Measurements from ENCODE around the gene C13orf46. TPM values are rescaled to one million over a fixed set of nuclear protein-coding genes. Genes with fewer than 3 reads are reported as not detected.

Gene C13orf46
- total and polyA plus RNA-seq, 2 donors (not counting 1 experiment from before 2014, with no cell fraction given) = 1.4 to 4.8 TPM

GRCh38 chr13:113969311-113969972 lies 4.4 kb downstream of the C13orf46 start:
- 93% methylated on average over 14 of the region's 25 CpGs for WGBS (ENCODE audit: insufficient coverage)
- H3K27ac ChIP-seq (ENCODE audit: low read length in 2 of 2) = no peak overlapping the region
- H3K79me2 ChIP-seq (ENCODE audit: control insufficient read depth, insufficient read depth, low read length) = no peaks in the 10 kb centered on the region
- H3K36me3 ChIP-seq (replicated peaks in 1 of 2; ENCODE audit: control extremely low read depth in 1 of 2, control insufficient read depth in 1 of 2, extremely low read depth in 1 of 2, insufficient read depth in 2 of 2, low read length in 1 of 2) = peaks cover 0 to 8% of the 10 kb centered on the region in 2 experiments
- intact Hi-C loops (cut with micrococcal nuclease) = no loop called here
- ATAC-seq (ENCODE audit: low read depth) = no peak
- no peak for DNase-seq
- CTCF ChIA-PET = interaction anchor here (0.8 to 1.2 kb wide), 2 partner anchors 98 to 141 kb away, joined by 3 read pairs; no protein-coding TSS in a partner anchor
- TF ChIP-seq CTCF (IDR thresholded peaks at IDR 0.05) (no peak), EZH2 (IDR thresholded peaks at IDR 0.05; ENCODE audit: borderline replicate concordance, insufficient read depth, low read depth, low read length, poor library complexity, severe bottlenecking) (no peak)
- Mint-ChIP-seq H3K4me1 (no peaks in the 10 kb centered on the region), H3K27me3 (no peaks in the 10 kb centered on the region), H3K4me3 (no peak overlapping the region), H3K9me3 (ENCODE audit: insufficient read depth) (no peaks in the 10 kb centered on the region), H3K27ac (no peak overlapping the region)
- H3K9me3 ChIP-seq (ENCODE audit: control extremely low read depth in 1 of 3, control insufficient read depth in 2 of 3, insufficient read depth in 1 of 3, low read length in 2 of 3) = no peaks in the 10 kb centered on the region
- H3K4me2 ChIP-seq (replicated peaks; ENCODE audit: low read depth, low read length, poor library complexity, severe bottlenecking) = no peak overlapping the region
- no peaks in the 10 kb centered on the region for H3K4me1 ChIP-seq (ENCODE audit: control insufficient read depth in 2 of 2, insufficient read depth in 2 of 2, low read length in 2 of 2)
- no peak overlapping the region for H2AFZ ChIP-seq (ENCODE audit: insufficient read depth, low read depth, low read length, poor library complexity, severe bottlenecking)
- POLR2A ChIA-PET = no interaction called here
- no peaks in the 10 kb centered on the region for H3K27me3 ChIP-seq (replicated peaks in 1 of 4; ENCODE audit: control extremely low read depth in 1 of 4, control insufficient read depth in 3 of 4, insufficient read depth in 4 of 4, low read length in 3 of 4)
- no peaks in the 10 kb centered on the region for H4K20me1 ChIP-seq (ENCODE audit: control insufficient read depth, insufficient read depth, low read length, poor library complexity, severe bottlenecking)
- H3K9ac ChIP-seq (ENCODE audit: low read length) = no peak overlapping the region
- no peak overlapping the region for H3K4me3 ChIP-seq (ENCODE audit: control extremely low read depth in 1 of 5, extremely low read depth in 1 of 5, insufficient read depth in 1 of 5, low read depth in 2 of 5, low read length in 4 of 5)

- peaks cover 0 to 7% of the 10 kb centered on the region in 2 experiments for H3K36me3 ChIP-seq (replicated peaks in 1 of 2; ENCODE audit: control extremely low read depth in 1 of 2, control insufficient read depth in 1 of 2, extremely low read depth in 1 of 2, insufficient read depth in 2 of 2, low read length in 1 of 2)
- WGBS (ENCODE audit: insufficient coverage) = 97% methylated on average over 17 of the region's 17 CpGs
- no peak overlapping the region for H3K4me3 ChIP-seq (ENCODE audit: control extremely low read depth in 1 of 5, extremely low read depth in 1 of 5, insufficient read depth in 1 of 5, low read depth in 2 of 5, low read length in 4 of 5)
- no peak overlapping the region for H3K4me3 Mint-ChIP-seq
- ATAC-seq (ENCODE audit: low read depth) = no peak
- H3K27me3 Mint-ChIP-seq = no peaks in the 10 kb centered on the region
- ChIA-PET POLR2A (no interaction called here), CTCF (interaction anchor here (1.2 kb wide), 1 partner anchor 142 kb away, joined by 3 read pairs; no protein-coding TSS in a partner anchor)
- H2AFZ ChIP-seq (ENCODE audit: insufficient read depth, low read depth, low read length, poor library complexity, severe bottlenecking) = no peak overlapping the region
- no peaks in the 10 kb centered on the region for H4K20me1 ChIP-seq (ENCODE audit: control insufficient read depth, insufficient read depth, low read length, poor library complexity, severe bottlenecking)
- TF ChIP-seq CTCF (IDR thresholded peaks at IDR 0.05) (no peak), EZH2 (IDR thresholded peaks at IDR 0.05; ENCODE audit: borderline replicate concordance, insufficient read depth, low read depth, low read length, poor library complexity, severe bottlenecking) (no peak)
- no peaks in the 10 kb centered on the region for H3K4me1 ChIP-seq (ENCODE audit: control insufficient read depth in 2 of 2, insufficient read depth in 2 of 2, low read length in 2 of 2)
- no peaks in the 10 kb centered on the region for H3K9me3 ChIP-seq (ENCODE audit: control extremely low read depth in 1 of 3, control insufficient read depth in 2 of 3, insufficient read depth in 1 of 3, low read length in 2 of 3)
- intact Hi-C loops (cut with micrococcal nuclease) = no loop called here
- no peaks in the 10 kb centered on the region for H3K79me2 ChIP-seq (ENCODE audit: control insufficient read depth, insufficient read depth, low read length)
- H3K27ac ChIP-seq (ENCODE audit: low read length in 2 of 2) = no peak overlapping the region
- H3K4me1 Mint-ChIP-seq = no peaks in the 10 kb centered on the region
- no peak overlapping the region for H3K27ac Mint-ChIP-seq
- H3K27me3 ChIP-seq (replicated peaks in 1 of 4; ENCODE audit: control extremely low read depth in 1 of 4, control insufficient read depth in 3 of 4, insufficient read depth in 4 of 4, low read length in 3 of 4) = no peaks in the 10 kb centered on the region
- H3K9me3 Mint-ChIP-seq (ENCODE audit: insufficient read depth) = no peaks in the 10 kb centered on the region
- no peak overlapping the region for H3K4me2 ChIP-seq (replicated peaks; ENCODE audit: low read depth, low read length, poor library complexity, severe bottlenecking)
- DNase-seq = no peak
- H3K9ac ChIP-seq (ENCODE audit: low read length) = no peak overlapping the region
These were observed 5.2 kb downstream of the C13orf46 start for GRCh38 chr13:113968463-113969310.

Data from B cell (primary cell).